Measurements from ENCODE around the gene ZBTB14.

The ZBTB14 gene

GRCh38 chr18:5276947-5277346 lies 18.6 kb downstream of the ZBTB14 start:
- no peak for ATAC-seq

GRCh38 chr18:5275872-5276271 lies 19.7 kb downstream of the ZBTB14 start:
- ATAC-seq: no peak
- TF ChIP-seq ZNF70 (CRISPR knock-in tag; IDR thresholded peaks at IDR 0.05): no peak
- no peak for TF ChIP-seq BACH2 (CRISPR knock-in tag; IDR thresholded peaks at IDR 0.05; ENCODE audit: borderline replicate concordance)
- TF ChIP-seq SNAI2 (CRISPR knock-in tag; IDR thresholded peaks at IDR 0.05): no peak

More at GRCh38 chr18:5276947-5277346, 18.6 kb downstream of the ZBTB14 start:
- no peak for TF ChIP-seq BACH2 (CRISPR knock-in tag; IDR thresholded peaks at IDR 0.05; ENCODE audit: borderline replicate concordance)

GRCh38 chr18:5268874-5269273 lies 26.7 kb downstream of the ZBTB14 start:
- TF ChIP-seq ZFP3 (CRISPR knock-in tag; IDR thresholded peaks at IDR 0.05) (no peak), ESRRG (CRISPR knock-in tag; IDR thresholded peaks at IDR 0.05) (no peak), CREB5 (CRISPR knock-in tag; IDR thresholded peaks at IDR 0.05; ENCODE audit: low read depth) (no peak), CSDC2 (CRISPR knock-in tag; IDR thresholded peaks at IDR 0.05) (no peak), ZNF565 (CRISPR knock-in tag; conservative IDR thresholded peaks at IDR 0.05; ENCODE audit: low read depth) (no peak), SNAI2 (CRISPR knock-in tag; IDR thresholded peaks at IDR 0.05) (no peak), ZNF8 (CRISPR knock-in tag; IDR thresholded peaks at IDR 0.05) (no peak), TCF4 (CRISPR knock-in tag; IDR thresholded peaks at IDR 0.05; ENCODE audit: borderline replicate concordance) (no peak), ZNF70 (CRISPR knock-in tag; IDR thresholded peaks at IDR 0.05) (no peak), GLIS3 (CRISPR knock-in tag; IDR thresholded peaks at IDR 0.05) (no peak), TOX (CRISPR knock-in tag; IDR thresholded peaks at IDR 0.05; ENCODE audit: borderline replicate concordance) (no peak)
- TF ChIP-seq, protein P1, sequence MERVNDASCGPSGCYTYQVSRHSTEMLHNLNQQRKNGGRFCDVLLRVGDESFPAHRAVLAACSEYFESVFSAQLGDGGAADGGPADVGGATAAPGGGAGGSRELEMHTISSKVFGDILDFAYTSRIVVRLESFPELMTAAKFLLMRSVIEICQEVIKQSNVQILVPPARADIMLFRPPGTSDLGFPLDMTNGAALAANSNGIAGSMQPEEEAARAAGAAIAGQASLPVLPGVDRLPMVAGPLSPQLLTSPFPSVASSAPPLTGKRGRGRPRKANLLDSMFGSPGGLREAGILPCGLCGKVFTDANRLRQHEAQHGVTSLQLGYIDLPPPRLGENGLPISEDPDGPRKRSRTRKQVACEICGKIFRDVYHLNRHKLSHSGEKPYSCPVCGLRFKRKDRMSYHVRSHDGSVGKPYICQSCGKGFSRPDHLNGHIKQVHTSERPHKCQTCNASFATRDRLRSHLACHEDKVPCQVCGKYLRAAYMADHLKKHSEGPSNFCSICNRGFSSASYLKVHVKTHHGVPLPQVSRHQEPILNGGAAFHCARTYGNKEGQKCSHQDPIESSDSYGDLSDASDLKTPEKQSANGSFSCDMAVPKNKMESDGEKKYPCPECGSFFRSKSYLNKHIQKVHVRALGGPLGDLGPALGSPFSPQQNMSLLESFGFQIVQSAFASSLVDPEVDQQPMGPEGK (CRISPR knock-in tag; IDR thresholded peaks at IDR 0.05; ENCODE audit: borderline replicate concordance): no peak
- no peak for ATAC-seq

- ATAC-seq: no peak
- TF ChIP-seq OSR1 (CRISPR knock-in tag; IDR thresholded peaks at IDR 0.05): no peak
- TF ChIP-seq SNAI2 (CRISPR knock-in tag; IDR thresholded peaks at IDR 0.05): no peak
- TF ChIP-seq, protein P1 (CRISPR knock-in tag; IDR thresholded peaks at IDR 0.05; ENCODE audit: borderline replicate concordance): no peak
- no peak for TF ChIP-seq GLIS3 (CRISPR knock-in tag; IDR thresholded peaks at IDR 0.05)
- no peak for TF ChIP-seq ZNF70 (CRISPR knock-in tag; IDR thresholded peaks at IDR 0.05)
- no peak for TF ChIP-seq BACH2 (CRISPR knock-in tag; IDR thresholded peaks at IDR 0.05; ENCODE audit: borderline replicate concordance)
- TF ChIP-seq TOX (CRISPR knock-in tag; IDR thresholded peaks at IDR 0.05; ENCODE audit: borderline replicate concordance): no peak
- no peak for TF ChIP-seq ARNTL (CRISPR knock-in tag; IDR thresholded peaks at IDR 0.05; ENCODE audit: borderline replicate concordance, low read depth)
- TF ChIP-seq TCF4 (CRISPR knock-in tag; IDR thresholded peaks at IDR 0.05; ENCODE audit: borderline replicate concordance): no peak
- no peak for TF ChIP-seq RARB (CRISPR knock-in tag; IDR thresholded peaks at IDR 0.05)
- TF ChIP-seq CSDC2 (CRISPR knock-in tag; IDR thresholded peaks at IDR 0.05): no peak
- TF ChIP-seq ZFP30 (CRISPR knock-in tag; IDR thresholded peaks at IDR 0.05): no peak
- no peak for TF ChIP-seq CREB5 (CRISPR knock-in tag; IDR thresholded peaks at IDR 0.05; ENCODE audit: low read depth)
- TF ChIP-seq PPARA (CRISPR knock-in tag; IDR thresholded peaks at IDR 0.05; ENCODE audit: borderline replicate concordance): no peak
- no peak for TF ChIP-seq ZNF565 (CRISPR knock-in tag; conservative IDR thresholded peaks at IDR 0.05; ENCODE audit: low read depth)
- no peak for TF ChIP-seq ZFP3 (CRISPR knock-in tag; IDR thresholded peaks at IDR 0.05)
Observed at GRCh38 chr18:5266721-5267120, 28.8 kb downstream of the ZBTB14 start.

- no peak for ATAC-seq
Observed at GRCh38 chr18:5253910-5254309, 41.6 kb downstream of the ZBTB14 start.

More at GRCh38 chr18:5253910-5254309, 41.6 kb downstream of the ZBTB14 start:
- TF ChIP-seq ZC3H10 (CRISPR knock-in tag; IDR thresholded peaks at IDR 0.05) (no peak), BACH2 (CRISPR knock-in tag; IDR thresholded peaks at IDR 0.05; ENCODE audit: borderline replicate concordance) (no peak), ZNF8 (CRISPR knock-in tag; IDR thresholded peaks at IDR 0.05) (no peak), ISL1 (CRISPR knock-in tag; IDR thresholded peaks at IDR 0.05) (no peak), TOX (CRISPR knock-in tag; IDR thresholded peaks at IDR 0.05; ENCODE audit: borderline replicate concordance) (no peak), ARNTL (CRISPR knock-in tag; IDR thresholded peaks at IDR 0.05; ENCODE audit: borderline replicate concordance, low read depth) (no peak), OSR1 (CRISPR knock-in tag; IDR thresholded peaks at IDR 0.05) (no peak), CSDC2 (CRISPR knock-in tag; IDR thresholded peaks at IDR 0.05) (no peak), ESRRG (CRISPR knock-in tag; IDR thresholded peaks at IDR 0.05) (no peak), CREB5 (CRISPR knock-in tag; IDR thresholded peaks at IDR 0.05; ENCODE audit: low read depth) (no peak), ZFP30 (CRISPR knock-in tag; IDR thresholded peaks at IDR 0.05) (no peak), ZNF565 (CRISPR knock-in tag; conservative IDR thresholded peaks at IDR 0.05; ENCODE audit: low read depth) (no peak)
- TF ChIP-seq, protein P2, sequence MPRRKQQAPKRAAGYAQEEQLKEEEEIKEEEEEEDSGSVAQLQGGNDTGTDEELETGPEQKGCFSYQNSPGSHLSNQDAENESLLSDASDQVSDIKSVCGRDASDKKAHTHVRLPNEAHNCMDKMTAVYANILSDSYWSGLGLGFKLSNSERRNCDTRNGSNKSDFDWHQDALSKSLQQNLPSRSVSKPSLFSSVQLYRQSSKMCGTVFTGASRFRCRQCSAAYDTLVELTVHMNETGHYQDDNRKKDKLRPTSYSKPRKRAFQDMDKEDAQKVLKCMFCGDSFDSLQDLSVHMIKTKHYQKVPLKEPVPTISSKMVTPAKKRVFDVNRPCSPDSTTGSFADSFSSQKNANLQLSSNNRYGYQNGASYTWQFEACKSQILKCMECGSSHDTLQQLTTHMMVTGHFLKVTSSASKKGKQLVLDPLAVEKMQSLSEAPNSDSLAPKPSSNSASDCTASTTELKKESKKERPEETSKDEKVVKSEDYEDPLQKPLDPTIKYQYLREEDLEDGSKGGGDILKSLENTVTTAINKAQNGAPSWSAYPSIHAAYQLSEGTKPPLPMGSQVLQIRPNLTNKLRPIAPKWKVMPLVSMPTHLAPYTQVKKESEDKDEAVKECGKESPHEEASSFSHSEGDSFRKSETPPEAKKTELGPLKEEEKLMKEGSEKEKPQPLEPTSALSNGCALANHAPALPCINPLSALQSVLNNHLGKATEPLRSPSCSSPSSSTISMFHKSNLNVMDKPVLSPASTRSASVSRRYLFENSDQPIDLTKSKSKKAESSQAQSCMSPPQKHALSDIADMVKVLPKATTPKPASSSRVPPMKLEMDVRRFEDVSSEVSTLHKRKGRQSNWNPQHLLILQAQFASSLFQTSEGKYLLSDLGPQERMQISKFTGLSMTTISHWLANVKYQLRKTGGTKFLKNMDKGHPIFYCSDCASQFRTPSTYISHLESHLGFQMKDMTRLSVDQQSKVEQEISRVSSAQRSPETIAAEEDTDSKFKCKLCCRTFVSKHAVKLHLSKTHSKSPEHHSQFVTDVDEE (CRISPR knock-in tag; IDR thresholded peaks at IDR 0.05): no peak

Measured in SK-N-SH treated with all-trans-retinoic acid at 6 μM for 48 hours (cell line).